Stimulated activated naive CD4-positive, alpha-beta T cell treated with Interleukin-2 at 50 U/mL for 16 hours (primary cell): ENCODE data around the gene APPBP2.
"Not testable (repeated sequence)": the region's sequence is repeated elsewhere in the genome, so short reads cannot be mapped to it uniquely, and the experiment has no call there.

Source experiments
- DNase-seq: peaks from one replicate; lab custom pipeline; 2025; lab: John Stamatoyannopoulos, UW

APPBP2 gene

DNA sequence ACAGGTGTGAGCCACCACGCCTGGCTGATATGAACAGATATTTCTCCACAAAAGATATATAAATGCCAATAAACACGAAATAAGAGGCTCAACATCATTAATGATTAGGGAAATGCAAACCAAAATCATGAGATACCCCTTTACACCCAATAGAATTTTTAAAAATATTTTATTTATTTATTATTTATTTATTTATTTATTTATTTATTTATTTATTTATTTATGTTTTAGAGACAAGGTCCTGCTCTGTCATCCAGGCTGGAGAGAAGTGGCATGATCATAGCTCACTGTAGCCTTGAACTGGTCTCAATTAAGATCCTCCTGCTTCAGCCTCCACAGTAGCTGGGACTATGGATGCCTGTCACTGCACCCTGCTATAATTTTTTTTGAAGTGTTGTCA lies 30.8 kb downstream of the APPBP2 start:
- DNase-seq: no peak

GRCh38 chr17:60493847-60494321 lies 32.2 kb downstream of the APPBP2 start:
- no peak for DNase-seq

DNA sequence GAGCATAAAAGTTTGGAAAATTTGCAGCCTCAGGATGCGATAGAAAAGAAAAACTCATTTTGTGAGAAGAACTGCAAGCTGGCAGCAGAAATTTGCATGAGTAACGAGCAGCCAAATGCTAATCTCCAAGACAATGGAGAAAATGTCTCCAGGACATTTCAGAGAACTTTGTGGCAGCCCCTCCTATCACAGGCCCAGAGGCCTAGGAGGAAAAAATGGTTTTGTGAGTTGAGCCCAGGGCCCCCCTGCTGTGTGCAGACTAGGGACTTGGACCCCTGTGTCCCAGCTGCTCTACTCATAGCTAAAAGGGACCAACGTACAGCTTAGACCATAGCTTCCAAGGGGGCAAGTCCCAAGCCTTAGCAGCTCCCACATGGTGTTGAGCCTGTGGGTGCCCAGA lies 34.3 kb downstream of the APPBP2 start:
- no peak for DNase-seq

GRCh38 chr17:60490594-60490993 lies 35.4 kb downstream of the APPBP2 start:
- not testable (repeated sequence) for DNase-seq

- no peak for DNase-seq
Measured at GRCh38 chr17:60481604-60482003, 44.4 kb downstream of the APPBP2 start.

GRCh38 chr17:60473788-60474187 lies 52.3 kb downstream of the APPBP2 start:
- DNase-seq: no peak

- no peak for DNase-seq
Measured at GRCh38 chr17:60472449-60472848, 53.6 kb downstream of the APPBP2 start.

GRCh38 chr17:60471451-60471850 lies 54.6 kb downstream of the APPBP2 start:
- no peak for DNase-seq

DNA sequence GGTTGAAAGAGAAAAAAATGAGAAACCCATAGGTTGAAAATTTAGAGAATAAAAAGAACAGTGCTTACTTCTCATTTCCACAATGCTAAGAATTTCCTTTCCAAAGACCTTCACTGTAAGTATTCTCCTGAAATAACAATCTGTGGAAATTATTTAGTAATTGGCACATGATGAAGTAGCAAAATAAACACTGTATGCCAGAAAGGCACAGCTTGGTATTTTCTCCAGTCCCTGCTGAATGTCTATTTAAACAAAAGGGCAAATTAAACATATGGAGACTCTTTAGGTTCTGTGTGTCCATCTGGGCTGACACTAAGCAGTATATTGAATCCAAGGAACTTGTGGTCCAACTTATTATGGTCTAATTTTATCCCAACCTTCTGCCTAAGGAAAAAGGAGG lies 57.7 kb downstream of the APPBP2 start:
- DNase-seq: no peak

GRCh38 chr17:60464343-60464742 lies 61.7 kb downstream of the APPBP2 start:
- no peak for DNase-seq

DNA sequence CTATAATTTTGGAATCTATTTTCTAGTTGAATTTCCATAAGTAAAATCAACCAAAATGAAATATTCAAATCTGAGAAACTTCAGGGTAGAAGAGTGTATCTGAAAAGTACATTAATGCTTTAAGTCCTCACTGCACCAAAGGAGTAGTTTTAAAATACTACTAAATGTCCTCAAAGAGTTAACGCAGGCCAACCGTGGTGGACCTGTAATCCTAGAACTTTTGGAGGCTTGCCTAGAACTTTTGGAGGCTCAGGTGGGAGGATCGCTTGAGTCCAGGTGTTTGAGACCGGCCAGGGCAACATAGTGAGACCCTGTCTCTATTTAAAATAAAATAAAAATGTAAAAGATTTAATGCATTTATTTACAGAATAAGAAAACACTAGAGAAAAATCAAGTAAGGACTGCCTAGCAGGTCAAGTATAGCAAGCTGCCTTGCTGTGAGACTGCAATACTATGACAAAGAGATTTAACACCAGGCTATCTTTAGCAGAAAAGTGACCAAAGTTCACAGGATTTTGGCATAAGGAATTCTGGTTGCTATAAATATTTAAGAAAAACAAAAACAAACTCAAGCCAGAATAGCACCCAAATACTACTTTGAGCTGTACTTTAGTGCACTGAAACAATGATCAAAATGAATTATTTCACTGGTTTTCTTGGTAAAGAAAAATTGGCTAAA lies 62.7 kb downstream of the APPBP2 start:
- no peak for DNase-seq

GRCh38 chr17:60461584-60461983 lies 64.5 kb downstream of the APPBP2 start:
- DNase-seq: no peak

GRCh38 chr17:60457148-60457547 lies 68.9 kb downstream of the APPBP2 start:
- no peak for DNase-seq

DNA sequence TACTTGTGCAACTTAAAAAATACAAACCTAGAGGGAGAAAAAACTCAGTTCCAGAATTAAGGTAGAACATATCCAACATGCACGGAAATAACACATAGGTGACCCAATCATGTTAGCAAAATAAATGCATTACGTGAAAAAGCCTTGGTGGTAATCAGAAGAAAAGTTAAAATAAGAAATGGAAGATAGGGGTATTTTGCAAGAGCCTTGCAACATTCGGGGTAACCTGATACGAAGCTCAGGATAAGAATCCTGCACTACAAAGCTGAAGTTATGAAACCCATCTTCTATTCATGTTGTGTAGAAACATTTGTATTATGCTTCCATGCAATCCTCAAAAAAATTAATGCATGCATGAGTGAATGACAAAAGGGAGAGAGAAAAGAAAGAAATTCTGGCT lies 70.7 kb downstream of the APPBP2 start:
- DNase-seq: no peak

GRCh38 chr17:60451965-60452364 lies 74.1 kb downstream of the APPBP2 start:
- no peak for DNase-seq

- no peak for DNase-seq
Measured at GRCh38 chr17:60451071-60451470, 75.0 kb downstream of the APPBP2 start.

DNA sequence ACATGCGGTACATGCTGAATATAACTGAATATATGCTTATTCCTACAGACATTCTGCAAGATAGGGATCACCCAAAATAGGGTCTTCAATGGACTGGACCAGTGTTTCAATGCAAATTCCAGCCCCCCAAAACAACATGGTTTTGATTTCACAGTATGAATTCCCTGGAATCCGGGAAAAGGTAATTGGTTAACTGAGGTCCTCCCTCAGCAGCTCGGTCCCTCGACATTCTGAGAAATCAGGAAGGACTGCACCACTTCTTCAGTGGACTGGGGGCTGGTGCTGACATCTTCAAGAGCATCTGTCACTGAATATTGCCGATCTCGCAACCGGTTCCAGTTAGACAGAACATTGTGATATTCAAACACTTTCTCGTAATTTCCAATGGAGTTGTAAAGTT lies 78.7 kb downstream of the APPBP2 start:
- no peak for DNase-seq

GRCh38 chr17:60445144-60445543 lies 80.9 kb downstream of the APPBP2 start:
- DNase-seq: no peak

DNA sequence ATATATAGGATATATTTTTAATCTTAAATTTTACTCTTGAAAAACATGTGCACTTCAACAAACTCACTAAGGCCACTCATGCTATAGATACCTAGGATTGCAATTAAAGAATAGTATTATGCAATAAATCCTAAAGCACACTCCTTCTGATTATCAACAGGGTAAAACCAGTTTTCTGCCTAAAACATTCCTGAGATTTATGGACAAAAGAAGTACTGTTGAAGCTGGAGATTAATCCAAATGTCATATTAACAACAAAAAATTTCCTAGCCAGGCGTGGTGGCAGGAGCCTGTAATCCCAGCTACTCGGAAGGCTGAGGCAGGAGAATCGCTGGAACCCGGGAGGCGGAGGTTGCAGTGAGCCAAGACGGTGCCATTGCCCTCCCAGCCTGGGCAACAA lies 82.3 kb downstream of the APPBP2 start:
- DNase-seq: no peak

- DNase-seq: no peak
Measured at GRCh38 chr17:60442271-60443173, 83.5 kb downstream of the APPBP2 start.

DNA sequence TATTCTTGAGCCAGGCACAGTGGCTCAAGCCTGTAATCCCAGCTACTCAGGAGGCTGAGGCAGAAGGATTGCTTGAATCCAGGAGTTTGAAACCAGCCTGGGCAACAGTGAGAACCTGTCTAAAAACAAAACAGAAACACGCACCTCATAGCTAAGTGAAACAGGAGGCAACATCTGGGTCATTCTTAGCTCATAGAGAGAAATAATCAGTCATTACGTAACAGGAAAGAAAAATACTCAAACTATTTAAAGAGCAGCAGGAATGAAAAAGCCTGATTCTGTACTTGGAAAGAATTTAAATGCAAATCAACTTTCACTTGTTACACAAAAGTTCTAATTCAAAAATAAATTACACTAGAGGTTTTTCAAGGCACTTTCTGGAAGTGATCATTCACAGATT lies 86.5 kb downstream of the APPBP2 start:
- no peak for DNase-seq

- DNase-seq: no peak
Measured at GRCh38 chr17:60436676-60437075, 89.4 kb downstream of the APPBP2 start.
